Mucosa of descending colon (tissue), 3 donors: ENCODE results near the gene ENTPD2. TPM values are rescaled to one million over a fixed set of nuclear protein-coding genes. Genes with fewer than 3 reads are reported as not detected.
A peak's percentile ranks its signal among the peaks of the same experiment; 100 is the strongest.
"Not testable (repeated sequence)": the region's sequence is repeated elsewhere in the genome, so short reads cannot be mapped to it uniquely, and the experiment has no call there.

Experiments used
- ATAC-seq: fragments of 200-7000 bp; cut with Tn5 transposase; one replicate; pipeline ENCODE4 v1.9.1; 2020; ENCODE audit warnings: mild to moderate bottlenecking, moderate library complexity
- DNase-seq, 3 donors: peaks; one replicate each; pipeline ENCODE4 v3.0.0-alpha.2; 2020
- H3K36me3 ChIP-seq: fragments of 200-600 bp; one replicate; pipeline ENCODE4 v1.8.0; 2021; ENCODE audit warnings: low read depth, mild to moderate bottlenecking
- H3K4me1 ChIP-seq: fragments of 200-600 bp; one replicate; pipeline ENCODE4 v1.8.0; 2021; ENCODE audit warnings: low read depth, mild to moderate bottlenecking
- H3K4me3 ChIP-seq: fragments of 200-600 bp; one replicate; pipeline ENCODE4 v1.8.0; 2021; ENCODE audit warnings: mild to moderate bottlenecking
- H3K9me3 ChIP-seq: fragments of 200-600 bp; one replicate; pipeline ENCODE4 v1.8.0; 2021; ENCODE audit warnings: mild to moderate bottlenecking
- intact Hi-C, 2 donors: fragments of 100-400 bp; cut with DNase I in 1 of 2; cut with micrococcal nuclease in 1 of 2; formaldehyde crosslinking; loops; one replicate each; pipeline versions ENCODE4 v1.11.0 to v1.11.1; 2022; cut with DNase I, micrococcal nuclease
- total RNA-seq, 3 donors: library from RNA; stranded (reverse); fragmentation: NEBNext Ultra II Directional in 2 of 3; extraction: Animal tissue kit (Norgen Biotek cat#: 25700) in 2 of 3; gene quantifications; one replicate each; pipeline versions ENCODE4 v1.2.1 to v1.2.4, GENCODE V29; 2021 to 2023
- TF ChIP-seq, protein P1 (sequence below): fragments of 200-600 bp; IDR thresholded peaks from one replicate; pipeline ENCODE4 v1.8.0; 2022; ENCODE audit warnings: antibody characterized with exemption, mild to moderate bottlenecking
- donor health status: DM: no; HTN: no; CAD: no; lungs with moderate emphysema.
- donor health status: DM: no; HTN: no; CAD: no.
- donor health status: DM: no; HTN: yes; CAD: no.

The ENTPD2 gene
- total RNA-seq, 3 donors from 2014 or later = 7.7 to 26.8 (median 10.7) TPM

DNA sequence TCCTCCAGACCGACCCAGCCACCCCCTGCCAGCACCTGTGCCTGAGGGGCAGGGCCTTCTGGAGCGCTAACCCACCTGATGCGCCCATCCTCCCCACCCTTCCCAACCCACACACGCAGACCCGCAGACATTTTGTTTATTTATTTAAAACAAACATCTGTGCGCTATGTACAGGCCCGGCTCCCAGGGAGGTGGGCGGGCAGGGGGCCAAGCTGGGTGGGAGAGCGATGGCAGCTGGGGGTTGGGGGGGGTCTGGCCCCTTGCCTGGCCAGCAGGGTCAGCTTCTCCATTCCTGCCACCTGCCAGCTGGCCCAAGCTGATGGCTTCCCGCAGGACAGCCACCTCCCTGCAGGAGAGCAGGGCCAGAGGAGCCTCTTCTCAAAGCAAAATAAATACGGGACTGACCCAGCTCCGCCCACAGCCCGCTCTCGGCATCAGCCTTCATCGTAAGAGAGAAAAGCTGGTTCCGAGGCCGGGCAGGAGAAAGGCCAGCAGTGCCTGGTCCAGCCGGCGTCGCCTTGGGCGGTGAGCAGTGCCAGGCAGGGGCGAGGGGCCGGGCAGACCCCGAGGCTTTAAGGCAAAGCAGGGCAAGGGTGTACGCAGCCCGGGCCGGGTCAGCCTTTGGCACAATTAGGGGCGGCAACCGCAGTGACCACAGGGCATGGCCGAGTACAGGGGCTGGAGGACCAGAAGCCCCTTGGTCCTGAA lies 46.6 kb downstream of the ENTPD2 start:
- Histone ChIP-seq H3K4me1 (no peaks in the 10 kb centered on the region), H3K4me3 (no peak overlapping the region), H3K9me3 (peaks cover 5% of the 10 kb centered on the region), H3K36me3 (no peaks in the 10 kb centered on the region)
- TF ChIP-seq, protein P1, sequence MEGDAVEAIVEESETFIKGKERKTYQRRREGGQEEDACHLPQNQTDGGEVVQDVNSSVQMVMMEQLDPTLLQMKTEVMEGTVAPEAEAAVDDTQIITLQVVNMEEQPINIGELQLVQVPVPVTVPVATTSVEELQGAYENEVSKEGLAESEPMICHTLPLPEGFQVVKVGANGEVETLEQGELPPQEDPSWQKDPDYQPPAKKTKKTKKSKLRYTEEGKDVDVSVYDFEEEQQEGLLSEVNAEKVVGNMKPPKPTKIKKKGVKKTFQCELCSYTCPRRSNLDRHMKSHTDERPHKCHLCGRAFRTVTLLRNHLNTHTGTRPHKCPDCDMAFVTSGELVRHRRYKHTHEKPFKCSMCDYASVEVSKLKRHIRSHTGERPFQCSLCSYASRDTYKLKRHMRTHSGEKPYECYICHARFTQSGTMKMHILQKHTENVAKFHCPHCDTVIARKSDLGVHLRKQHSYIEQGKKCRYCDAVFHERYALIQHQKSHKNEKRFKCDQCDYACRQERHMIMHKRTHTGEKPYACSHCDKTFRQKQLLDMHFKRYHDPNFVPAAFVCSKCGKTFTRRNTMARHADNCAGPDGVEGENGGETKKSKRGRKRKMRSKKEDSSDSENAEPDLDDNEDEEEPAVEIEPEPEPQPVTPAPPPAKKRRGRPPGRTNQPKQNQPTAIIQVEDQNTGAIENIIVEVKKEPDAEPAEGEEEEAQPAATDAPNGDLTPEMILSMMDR = no peak
- intact Hi-C loops = no loop called here
- DNase-seq (no peak), ATAC-seq (peak; percentile 23)

DNA sequence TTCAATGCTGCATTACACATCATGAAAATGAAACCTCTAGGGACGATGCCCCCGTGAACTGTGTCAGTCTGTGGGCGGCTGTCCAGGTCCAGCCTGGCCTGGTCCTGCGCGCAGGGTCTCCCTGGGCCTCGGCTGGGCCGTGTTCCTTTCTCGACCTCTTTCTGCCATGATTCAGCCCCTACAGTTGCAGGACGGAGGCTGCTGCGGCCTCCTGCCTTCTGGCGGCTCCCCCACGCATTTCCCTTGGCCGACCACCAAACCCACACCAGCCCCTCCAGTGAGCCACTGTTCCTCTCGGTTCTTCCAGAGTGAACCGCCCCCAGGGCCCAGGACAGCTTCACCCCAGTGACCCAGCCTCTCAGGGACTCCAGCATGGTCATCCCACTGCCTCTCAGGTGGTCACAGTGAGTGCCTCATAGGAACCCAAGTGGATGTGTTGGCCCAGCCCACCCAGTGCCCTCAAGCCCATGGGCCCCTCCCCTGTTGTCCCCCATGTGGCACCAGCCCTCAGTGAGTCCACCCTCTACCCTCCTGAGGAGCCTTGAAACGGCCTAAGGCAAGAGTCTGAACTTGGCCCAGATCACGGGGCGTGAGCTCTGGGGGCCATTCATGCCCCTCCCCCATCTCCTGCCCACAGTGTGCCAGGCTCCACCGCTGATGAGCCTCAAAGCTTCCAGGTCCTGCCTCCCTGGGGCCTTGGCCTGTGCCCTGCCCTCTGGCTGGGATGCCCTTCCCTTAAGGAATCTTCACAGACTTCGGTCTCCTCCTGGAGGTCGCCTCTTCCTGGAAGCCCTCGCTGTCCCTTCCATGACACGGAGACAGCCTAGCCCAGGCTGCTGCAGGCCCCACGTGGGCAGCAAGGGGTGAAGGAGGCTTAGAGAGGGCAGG lies 47.5 kb downstream of the ENTPD2 start:
- no peak overlapping the region for H3K4me3 ChIP-seq
- H3K9me3 ChIP-seq = peaks cover 5% of the 10 kb centered on the region
- H3K36me3 ChIP-seq = no peaks in the 10 kb centered on the region
- TF ChIP-seq, protein P1 = no peak
- intact Hi-C loops = no loop called here
- DNase-seq = no peak
- H3K4me1 ChIP-seq = no peaks in the 10 kb centered on the region
- ATAC-seq = no peak

- H3K4me3 ChIP-seq, H3K9me3 ChIP-seq, H3K4me1 ChIP-seq, ATAC-seq, H3K36me3 ChIP-seq, intact Hi-C loops: not testable (repeated sequence)
- peak in 1 of 3 donors; percentile 60 for DNase-seq
Measured at GRCh38 chr9:137004285-137004684, 49.6 kb downstream of the ENTPD2 start.

GRCh38 chr9:137002646-137003041 lies 51.2 kb downstream of the ENTPD2 start:
- no peak for DNase-seq
- H3K36me3 ChIP-seq = no peaks in the 10 kb centered on the region
- TF ChIP-seq, protein P1 = no peak
- H3K4me3 ChIP-seq = no peak overlapping the region
- H3K4me1 ChIP-seq = peaks cover 2% of the 10 kb centered on the region
- no peak for ATAC-seq
- H3K9me3 ChIP-seq = peaks cover 5% of the 10 kb centered on the region
- intact Hi-C loops = no loop called here

DNA sequence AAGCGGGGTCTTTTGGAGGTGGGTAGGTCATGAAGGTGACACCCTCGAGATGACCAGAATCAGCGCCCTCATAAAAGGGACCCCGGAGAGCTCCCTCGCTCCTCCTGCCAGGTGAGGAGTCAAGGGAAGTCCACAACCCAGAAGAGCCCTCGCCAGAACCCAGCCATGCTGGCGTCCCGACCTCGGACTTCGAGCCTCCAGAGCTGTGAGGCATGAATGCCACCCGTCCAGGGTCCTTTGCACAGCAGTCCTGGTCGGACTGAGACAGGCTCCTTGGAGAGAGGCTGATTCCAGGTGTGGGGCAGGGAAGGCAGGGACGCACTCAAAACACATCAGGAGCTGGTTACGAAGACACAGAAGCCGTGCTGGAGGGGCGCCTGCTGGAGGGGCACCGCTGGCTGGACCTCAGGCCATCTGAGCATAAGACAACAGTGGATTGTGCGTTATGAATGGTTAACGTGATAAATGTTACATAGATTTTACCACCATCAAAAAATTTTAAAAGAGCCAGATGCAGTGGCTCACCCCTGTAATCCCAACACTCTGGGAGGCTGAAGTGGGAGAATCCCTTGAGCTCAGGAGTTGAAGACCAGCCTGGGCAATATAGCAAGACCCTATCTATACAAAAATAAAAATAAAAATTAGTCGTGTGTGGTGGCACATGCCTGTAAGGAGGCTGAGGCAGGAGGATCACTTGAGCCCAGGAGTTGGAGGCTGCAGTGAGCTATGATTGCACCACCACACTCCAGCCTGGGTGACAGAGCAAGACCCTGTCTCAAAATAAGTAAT lies 51.8 kb downstream of the ENTPD2 start:
- intact Hi-C loops = no loop called here
- Histone ChIP-seq H3K4me1 (peaks cover 5% of the 10 kb centered on the region), H3K4me3 (no peak overlapping the region), H3K36me3 (no peaks in the 10 kb centered on the region), H3K9me3 (peaks cover 5% of the 10 kb centered on the region)
- DNase-seq (no peak), ATAC-seq (no peak)
- TF ChIP-seq, protein P1 = no peak
